ENCODE data around the gene AJM1. TPM values are rescaled to one million over a fixed set of nuclear protein-coding genes. Genes with fewer than 3 reads are reported as not detected.

The AJM1 gene
- total RNA-seq (2022; extraction: Qiagen RNA extraction; ENCODE audit: low read depth), result 3.2 to 4.8 TPM (median 3.8 TPM) in 5 replicates

DNA sequence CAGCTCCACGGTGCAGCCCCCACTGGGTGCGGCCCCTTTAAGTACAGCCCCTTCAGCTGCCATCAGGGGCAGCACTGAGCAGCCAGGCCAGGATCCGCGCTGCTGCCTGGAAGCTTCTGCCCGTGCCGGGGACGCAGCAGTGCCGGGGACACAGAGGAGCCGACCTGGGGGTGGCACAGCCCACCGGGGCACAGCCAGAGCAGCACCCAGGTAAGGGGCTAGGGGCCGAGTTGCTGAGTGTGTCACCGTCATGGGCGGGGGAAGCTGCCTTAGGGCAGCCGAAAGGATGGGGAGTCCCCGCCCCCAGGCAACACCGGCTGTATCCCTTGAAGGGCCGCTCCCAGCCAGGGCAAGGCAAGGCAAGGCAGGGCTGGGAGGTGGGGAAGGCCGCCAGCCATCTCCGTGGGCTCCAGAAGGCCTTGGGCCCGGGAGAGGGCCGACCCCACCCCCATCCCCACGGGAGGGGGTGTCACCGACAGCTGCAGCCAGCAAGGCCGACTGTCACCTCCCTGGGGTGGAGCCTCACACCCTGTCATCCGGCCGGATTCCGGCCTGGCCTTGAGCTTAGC, at the start of gene AJM1:
AJM1 (plus strand) TSS at position 99 of the 569 bp plus-strand sequence. CDS start 1,937 bp downstream, outside the sequence.

GRCh38 chr9:136796238-136796774, 46.0 kb upstream of the AJM1 start, which contains the start of gene CCDC183:
Gene CCDC183 (plus strand): TSS chr9:136796338. CDS start chr9:136796398, 60 bp downstream.

DNA sequence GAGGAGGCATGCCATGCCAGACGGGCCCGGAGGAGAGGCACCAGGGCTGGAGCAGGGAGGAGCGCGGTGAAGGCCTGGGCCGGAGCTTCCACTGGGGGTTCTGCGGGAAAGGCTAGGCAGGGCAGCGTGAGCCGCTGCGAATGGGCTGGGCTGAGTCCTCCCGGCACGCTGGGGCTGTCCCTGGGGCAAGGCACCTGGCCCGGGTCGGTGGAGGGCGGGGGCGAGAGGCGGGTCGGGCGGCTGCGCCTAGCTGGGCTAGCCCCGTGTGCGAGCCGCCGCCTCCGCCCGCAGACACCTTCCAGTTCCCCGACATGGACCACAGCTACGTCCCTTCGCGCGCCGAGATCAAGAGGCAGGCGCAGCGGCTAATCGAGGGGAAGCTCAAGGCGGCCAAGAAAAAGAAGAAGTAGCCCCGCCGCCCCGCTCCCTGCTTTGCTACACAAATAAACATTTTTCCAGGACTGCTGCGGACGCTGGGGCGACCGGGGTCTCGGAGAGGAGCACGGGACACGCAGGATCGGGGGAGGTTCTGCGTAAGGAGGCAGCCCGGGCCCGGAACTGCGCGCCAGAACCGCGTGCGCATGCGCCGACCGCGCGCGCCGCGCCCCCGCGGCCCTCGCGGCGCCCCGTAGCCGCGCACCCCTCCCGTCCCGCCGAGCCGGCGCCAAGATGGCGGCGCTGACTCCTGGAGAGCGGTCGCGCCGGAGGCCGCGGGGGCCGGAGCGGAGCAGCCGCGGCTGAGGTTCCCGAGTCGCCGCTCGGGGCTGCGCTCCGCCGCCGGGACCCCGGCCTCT, 34.8 kb upstream of the AJM1 start, which contains the start of gene RABL6:
RABL6 (plus strand) TSS at position 668 of the 794 bp plus-strand sequence. CDS start 249 bp downstream, outside the sequence.

GRCh38 chr9:136849038-136849959, 7.0 kb downstream of the AJM1 start, which contains the start of gene PHPT1:
Gene PHPT1 (plus strand): TSS chr9:136849409. CDS start chr9:136849431, 22 bp downstream.

GRCh38 chr9:136851941-136852663, 9.8 kb downstream of the AJM1 start, which contains the start of gene MAMDC4:
Gene MAMDC4 (plus strand): TSS chr9:136852346. CDS start chr9:136852417, 71 bp downstream.

GRCh38 chr9:136885950-136886578, 43.8 kb downstream of the AJM1 start, which contains the start of gene TRAF2:
Gene TRAF2 (plus strand): TSS chr9:136886516. CDS start chr9:136898741, 12,225 bp downstream.

Other genes starting within 250 kb of the AJM1 start
- gene EGFL7, start 179.6 kb upstream of the AJM1 start, total RNA-seq (2022; extraction: Qiagen RNA extraction; ENCODE audit: low read depth), result 41.7 to 60.0 TPM (median 50.7 TPM) in 5 replicates
- gene AGPAT2, start 155.0 kb upstream of the AJM1 start, total RNA-seq (2022; extraction: Qiagen RNA extraction; ENCODE audit: low read depth), result 72.3 to 105 TPM (median 98.6 TPM) in 5 replicates
- gene DIPK1B, start 129.9 kb upstream of the AJM1 start, total RNA-seq (2022; extraction: Qiagen RNA extraction; ENCODE audit: low read depth), result 7.1 to 10.2 TPM (median 8.0 TPM) in 5 replicates
- not detected in 5 replicates for gene LCN10, start 99.5 kb upstream of the AJM1 start, total RNA-seq (2022; extraction: Qiagen RNA extraction; ENCODE audit: low read depth)
- gene LCN6, start 94.0 kb upstream of the AJM1 start, total RNA-seq (2022; extraction: Qiagen RNA extraction; ENCODE audit: low read depth), result not detected in 5 replicates
- not detected in 5 replicates for gene LCN8, start 84.2 kb upstream of the AJM1 start, total RNA-seq (2022; extraction: Qiagen RNA extraction; ENCODE audit: low read depth)
- not detected in 5 replicates for gene LCN15, start 78.0 kb upstream of the AJM1 start, total RNA-seq (2022; extraction: Qiagen RNA extraction; ENCODE audit: low read depth)
- 64.9 to 72.6 TPM (median 70.3 TPM) in 5 replicates for gene TMEM141, start 51.1 kb upstream of the AJM1 start, total RNA-seq (2022; extraction: Qiagen RNA extraction; ENCODE audit: low read depth)
- 0.10 to 0.34 TPM (median 0.26 TPM) in 5 replicates for gene CCDC183, start 46.1 kb upstream of the AJM1 start, total RNA-seq (2022; extraction: Qiagen RNA extraction; ENCODE audit: low read depth)
- gene RABL6, start 34.5 kb upstream of the AJM1 start, total RNA-seq (2022; extraction: Qiagen RNA extraction; ENCODE audit: low read depth), result 65.6 to 91.8 TPM (median 82.0 TPM) in 5 replicates
- 270 to 314 TPM (median 281 TPM) in 5 replicates for gene PHPT1, start 6.9 kb downstream of the AJM1 start, total RNA-seq (2022; extraction: Qiagen RNA extraction; ENCODE audit: low read depth)
- 1.8 to 5.4 TPM (median 4.1 TPM) in 5 replicates for gene MAMDC4, start 9.9 kb downstream of the AJM1 start, total RNA-seq (2022; extraction: Qiagen RNA extraction; ENCODE audit: low read depth)
- 440 to 480 TPM (median 443 TPM) in 5 replicates for gene EDF1, start 23.8 kb downstream of the AJM1 start, total RNA-seq (2022; extraction: Qiagen RNA extraction; ENCODE audit: low read depth)
- gene TRAF2, start 44.0 kb downstream of the AJM1 start, total RNA-seq (2022; extraction: Qiagen RNA extraction; ENCODE audit: low read depth), result 42.4 to 76.5 TPM (median 63.8 TPM) in 5 replicates
- gene FBXW5, start 102.3 kb downstream of the AJM1 start, total RNA-seq (2022; extraction: Qiagen RNA extraction; ENCODE audit: low read depth), result 67.1 to 97.1 TPM (median 91.2 TPM) in 5 replicates
- gene C8G, start 102.8 kb downstream of the AJM1 start, total RNA-seq (2022; extraction: Qiagen RNA extraction; ENCODE audit: low read depth), result 0.71 to 1.5 TPM (median 1.1 TPM) in 5 replicates
- gene LCN12, start 109.8 kb downstream of the AJM1 start, total RNA-seq (2022; extraction: Qiagen RNA extraction; ENCODE audit: low read depth), result 0.95 to 1.9 TPM (median 1.4 TPM) in 5 replicates
- 0.28 to 0.37 TPM (median 0.33 TPM) in 3 of 5 replicates, not detected in the others for gene PTGDS, start 135.0 kb downstream of the AJM1 start, total RNA-seq (2022; extraction: Qiagen RNA extraction; ENCODE audit: low read depth)
- 0.02 to 0.10 TPM (median 0.05 TPM) in 3 of 5 replicates, not detected in the others for gene LCNL1, start 140.5 kb downstream of the AJM1 start, total RNA-seq (2022; extraction: Qiagen RNA extraction; ENCODE audit: low read depth)
- gene PAXX, start 149.9 kb downstream of the AJM1 start, total RNA-seq (2022; extraction: Qiagen RNA extraction; ENCODE audit: low read depth), result 44.8 to 86.6 TPM (median 72.0 TPM) in 5 replicates
- gene CLIC3, start 154.1 kb downstream of the AJM1 start, total RNA-seq (2022; extraction: Qiagen RNA extraction; ENCODE audit: low read depth), result 2.2 to 2.7 TPM (median 2.6 TPM) in 5 replicates
- 19.3 to 29.0 TPM (median 25.8 TPM) in 5 replicates for gene ABCA2, start 185.8 kb downstream of the AJM1 start, total RNA-seq (2022; extraction: Qiagen RNA extraction; ENCODE audit: low read depth)
- gene FUT7, start 189.6 kb downstream of the AJM1 start, total RNA-seq (2022; extraction: Qiagen RNA extraction; ENCODE audit: low read depth), result 0.12 TPM in 1 of 5 replicates, not detected in the others
- gene NPDC1, start 203.7 kb downstream of the AJM1 start, total RNA-seq (2022; extraction: Qiagen RNA extraction; ENCODE audit: low read depth), result 43.4 to 83.2 TPM (median 74.9 TPM) in 5 replicates
- gene ENTPD2, start 211.6 kb downstream of the AJM1 start, total RNA-seq (2022; extraction: Qiagen RNA extraction; ENCODE audit: low read depth), result 0.67 to 0.95 TPM (median 0.82 TPM) in 5 replicates
- 15.1 to 29.3 TPM (median 23.8 TPM) in 5 replicates for gene SAPCD2, start 228.1 kb downstream of the AJM1 start, total RNA-seq (2022; extraction: Qiagen RNA extraction; ENCODE audit: low read depth)
- gene UAP1L1, start 235.0 kb downstream of the AJM1 start, total RNA-seq (2022; extraction: Qiagen RNA extraction; ENCODE audit: low read depth), result 10.5 to 16.3 TPM (median 11.5 TPM) in 5 replicates
- 44.5 to 52.7 TPM (median 47.9 TPM) in 5 replicates for gene MAN1B1, start 244.5 kb downstream of the AJM1 start, total RNA-seq (2022; extraction: Qiagen RNA extraction; ENCODE audit: low read depth)